ENCODE measurements around the gene ONECUT1.

- TF ChIP-seq POLR2AphosphoS5 (IDR thresholded peaks at IDR 0.05; ENCODE audit: borderline replicate concordance, low read depth, low read length) (no peak), EZH2 (IDR thresholded peaks at IDR 0.05) (no peak)
Measured at GRCh38 chr15:52783191-52783829, 6.8 kb downstream of the ONECUT1 start.

Measured in SK-N-MC (cell line).